Chondrocyte (in vitro differentiated cells): ENCODE data around the gene KCNE3. TPM values are rescaled to one million over a fixed set of nuclear protein-coding genes. Genes with fewer than 3 reads are reported as not detected.

Experiments used
- DNase-seq: peaks from one replicate; pipeline ENCODE4 v3.0.0; 2021; ENCODE audit warnings: mixed read lengths, low spot score
- H3K27ac Mint-ChIP-seq: one replicate; pipeline ENCODE4 v1.8.0; 2021; ENCODE audit warnings: mild to moderate bottlenecking, moderate library complexity, mixed read lengths; ENCODE audit not compliant: unreplicated experiment
- H3K27me3 Mint-ChIP-seq: 2 replicates; pipeline ENCODE4 v1.8.0; 2021; ENCODE audit warnings: low read depth, mixed read lengths
- H3K36me3 Mint-ChIP-seq: 2 replicates; pipeline ENCODE4 v1.8.0; 2021; ENCODE audit warnings: low read depth, mixed read lengths
- H3K4me1 Mint-ChIP-seq: 2 replicates; pipeline ENCODE4 v1.8.0; 2021; ENCODE audit warnings: low read depth, mild to moderate bottlenecking, mixed read lengths
- H3K4me3 Mint-ChIP-seq: one replicate; pipeline ENCODE4 v1.8.0; 2021; ENCODE audit warnings: mild to moderate bottlenecking, moderate library complexity, mixed read lengths; ENCODE audit not compliant: unreplicated experiment
- H3K9me3 Mint-ChIP-seq: 2 replicates; pipeline ENCODE4 v1.8.0; 2021; ENCODE audit warnings: low read depth, mixed read lengths
- total RNA-seq: library from RNA; stranded (reverse); gene quantifications from 3 replicates; pipeline ENCODE4 v1.2.1, GENCODE V29; 2021
- TF ChIP-seq, protein P1 (sequence below): fragments of 200-600 bp; sonication (generic); IDR thresholded peaks from 2 replicates; pipeline ENCODE4 v1.5.0; 2021; ENCODE audit warnings: antibody characterized with exemption, mild to moderate bottlenecking, moderate library complexity

KCNE3 gene
- total RNA-seq, 1 donor from 2014 or later: 0.72 TPM

DNA sequence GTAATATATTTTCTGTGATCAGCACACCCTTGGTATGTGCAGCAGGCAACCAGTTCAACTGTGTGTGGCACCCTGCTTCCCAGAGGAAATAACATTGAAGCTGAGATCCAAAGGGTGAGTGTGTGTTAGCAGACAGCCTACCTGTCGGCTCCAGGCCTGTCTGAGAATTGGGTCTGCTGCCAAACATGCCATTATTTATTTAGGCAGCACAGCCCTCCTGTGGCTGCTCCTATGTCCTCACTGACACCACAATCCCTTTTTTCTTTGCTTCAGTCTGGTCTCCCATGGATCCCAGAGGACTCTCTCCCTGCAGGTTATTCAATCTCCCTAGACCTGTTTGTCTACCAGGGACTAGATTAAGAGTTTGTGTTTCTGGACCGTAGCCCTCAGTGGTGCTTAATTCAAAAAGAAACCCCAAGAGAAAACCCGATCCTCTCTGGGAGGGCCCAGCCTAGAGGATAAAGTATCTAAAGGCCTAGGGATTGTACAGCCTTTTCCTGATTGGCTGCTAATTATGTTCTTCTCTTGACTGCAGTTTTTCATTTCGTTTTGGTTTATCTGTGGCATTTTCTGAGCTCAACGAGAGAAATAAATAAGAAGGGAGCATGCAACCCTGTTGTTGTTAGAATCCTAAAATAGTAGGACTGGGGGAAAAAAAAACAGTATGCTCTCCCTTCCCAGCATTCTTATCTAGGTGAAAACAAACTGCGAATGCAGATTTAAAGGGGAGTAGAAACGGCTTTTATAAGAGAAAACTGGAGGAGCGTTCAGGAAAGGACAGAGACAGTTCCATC is 24.1 kb downstream of the KCNE3 start:
- H3K4me1 Mint-ChIP-seq: peaks cover 28% of the 10 kb centered on the region
- no peak for DNase-seq
- no peaks in the 10 kb centered on the region for H3K9me3 Mint-ChIP-seq
- TF ChIP-seq, protein P1, sequence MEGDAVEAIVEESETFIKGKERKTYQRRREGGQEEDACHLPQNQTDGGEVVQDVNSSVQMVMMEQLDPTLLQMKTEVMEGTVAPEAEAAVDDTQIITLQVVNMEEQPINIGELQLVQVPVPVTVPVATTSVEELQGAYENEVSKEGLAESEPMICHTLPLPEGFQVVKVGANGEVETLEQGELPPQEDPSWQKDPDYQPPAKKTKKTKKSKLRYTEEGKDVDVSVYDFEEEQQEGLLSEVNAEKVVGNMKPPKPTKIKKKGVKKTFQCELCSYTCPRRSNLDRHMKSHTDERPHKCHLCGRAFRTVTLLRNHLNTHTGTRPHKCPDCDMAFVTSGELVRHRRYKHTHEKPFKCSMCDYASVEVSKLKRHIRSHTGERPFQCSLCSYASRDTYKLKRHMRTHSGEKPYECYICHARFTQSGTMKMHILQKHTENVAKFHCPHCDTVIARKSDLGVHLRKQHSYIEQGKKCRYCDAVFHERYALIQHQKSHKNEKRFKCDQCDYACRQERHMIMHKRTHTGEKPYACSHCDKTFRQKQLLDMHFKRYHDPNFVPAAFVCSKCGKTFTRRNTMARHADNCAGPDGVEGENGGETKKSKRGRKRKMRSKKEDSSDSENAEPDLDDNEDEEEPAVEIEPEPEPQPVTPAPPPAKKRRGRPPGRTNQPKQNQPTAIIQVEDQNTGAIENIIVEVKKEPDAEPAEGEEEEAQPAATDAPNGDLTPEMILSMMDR: peak; percentile 71
- no peak overlapping the region for H3K4me3 Mint-ChIP-seq
- no peak overlapping the region for H3K27ac Mint-ChIP-seq
- no peaks in the 10 kb centered on the region for H3K27me3 Mint-ChIP-seq
- no peaks in the 10 kb centered on the region for H3K36me3 Mint-ChIP-seq

DNA sequence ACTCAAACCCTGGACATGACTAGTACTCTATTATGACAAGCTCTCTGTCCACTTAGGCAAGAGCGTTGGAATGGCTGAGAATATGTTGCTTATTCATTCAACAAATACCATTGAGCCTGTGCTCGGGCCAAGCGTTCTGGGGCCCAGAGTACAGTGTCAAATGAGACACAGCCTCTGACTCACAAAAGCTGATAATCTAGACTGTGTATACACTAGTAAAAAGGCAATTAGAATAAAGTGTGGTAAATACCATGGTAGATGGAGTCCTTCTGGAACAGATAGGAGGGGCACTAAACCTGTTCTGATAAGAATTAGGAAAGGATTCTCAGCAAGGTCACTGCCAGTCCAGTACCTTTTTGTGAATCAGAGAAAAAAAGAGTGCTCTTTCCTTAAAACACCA is 24.7 kb downstream of the KCNE3 start:
- H3K36me3 Mint-ChIP-seq: no peaks in the 10 kb centered on the region
- H3K27me3 Mint-ChIP-seq: no peaks in the 10 kb centered on the region
- TF ChIP-seq, protein P1: no peak
- no peak for DNase-seq
- H3K9me3 Mint-ChIP-seq: no peaks in the 10 kb centered on the region
- peak overlapping the region; percentile 51 for H3K27ac Mint-ChIP-seq
- peaks cover 28% of the 10 kb centered on the region for H3K4me1 Mint-ChIP-seq
- no peak overlapping the region for H3K4me3 Mint-ChIP-seq

DNA sequence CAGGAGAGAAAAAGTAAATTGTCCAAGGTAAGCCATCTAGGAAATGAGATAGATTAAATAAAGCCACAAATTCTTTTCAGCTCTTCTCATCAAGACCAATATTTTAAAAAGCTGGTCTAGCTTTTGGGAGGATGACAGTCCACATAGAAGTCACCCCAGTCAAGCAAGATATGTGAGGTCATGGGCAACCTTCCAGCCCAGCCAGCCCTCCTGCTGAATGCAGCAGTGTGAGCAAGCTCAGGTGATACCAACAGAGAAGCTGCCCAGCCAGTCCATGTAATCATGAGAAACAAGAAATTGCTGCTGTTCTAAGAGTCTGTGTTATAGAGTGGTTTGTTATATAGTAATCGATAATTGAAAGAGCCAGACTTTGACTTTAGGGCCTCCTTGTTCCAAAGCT is 28.7 kb downstream of the KCNE3 start:
- no peak overlapping the region for H3K27ac Mint-ChIP-seq
- no peak for DNase-seq
- H3K4me3 Mint-ChIP-seq: no peak overlapping the region
- H3K9me3 Mint-ChIP-seq: no peaks in the 10 kb centered on the region
- no peaks in the 10 kb centered on the region for H3K27me3 Mint-ChIP-seq
- TF ChIP-seq, protein P1: no peak
- peaks cover 22% of the 10 kb centered on the region for H3K4me1 Mint-ChIP-seq
- no peaks in the 10 kb centered on the region for H3K36me3 Mint-ChIP-seq

DNA sequence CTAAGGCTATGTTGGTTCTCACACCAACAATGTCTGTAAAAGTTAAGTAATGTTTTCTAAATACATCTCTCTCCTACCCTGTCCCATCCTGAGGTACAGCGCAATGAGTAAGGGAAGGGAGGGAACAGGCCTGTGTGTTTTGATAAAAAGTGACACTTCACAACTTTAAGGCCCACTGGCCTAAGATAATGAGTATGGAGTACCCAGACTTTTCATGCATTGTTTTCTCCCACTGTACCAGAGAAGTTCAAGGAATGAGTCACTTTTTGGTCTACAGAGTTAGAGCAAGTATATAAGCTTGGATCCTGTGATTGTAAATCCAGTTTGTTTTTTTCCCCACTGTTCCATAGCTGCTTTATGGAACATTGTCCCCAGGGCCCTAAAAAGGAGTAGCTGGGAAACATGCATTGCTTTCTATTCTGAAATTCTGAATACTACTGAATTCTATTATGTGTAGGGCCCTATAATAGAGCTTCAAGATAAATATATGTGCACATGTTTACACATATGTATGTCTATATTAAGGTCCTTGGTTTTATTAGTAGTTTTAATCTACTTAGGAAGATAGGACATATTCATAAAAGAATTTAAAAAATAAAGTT is 29.8 kb downstream of the KCNE3 start:
- Mint-ChIP-seq H3K4me3 (no peak overlapping the region), H3K36me3 (no peaks in the 10 kb centered on the region), H3K27me3 (no peaks in the 10 kb centered on the region), H3K27ac (peak overlapping the region; percentile 32), H3K4me1 (peaks cover 11% of the 10 kb centered on the region), H3K9me3 (no peaks in the 10 kb centered on the region)
- TF ChIP-seq, protein P1: no peak
- DNase-seq: no peak

DNA sequence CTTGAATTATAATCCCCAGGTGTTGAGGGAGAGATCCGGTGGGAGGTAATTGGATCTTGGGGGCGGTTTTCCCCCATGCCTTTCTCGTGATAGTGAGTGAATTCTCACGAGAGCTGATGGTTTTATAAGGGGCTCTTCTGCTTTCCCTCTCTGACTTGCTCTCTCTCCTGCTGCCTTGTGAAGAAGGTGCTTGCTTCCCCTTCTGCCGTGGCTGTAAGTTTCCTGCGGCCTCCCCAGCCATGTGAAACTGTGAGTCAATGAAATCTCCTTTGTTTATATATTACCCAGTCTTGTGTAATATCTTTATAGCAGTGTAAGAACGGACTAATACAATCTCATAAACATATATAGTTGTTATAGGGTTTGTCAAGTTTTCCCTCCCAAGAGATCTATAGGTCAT is 32.8 kb downstream of the KCNE3 start:
- no peaks in the 10 kb centered on the region for H3K36me3 Mint-ChIP-seq
- H3K4me1 Mint-ChIP-seq: peaks cover 9% of the 10 kb centered on the region
- TF ChIP-seq, protein P1: no peak
- no peak overlapping the region for H3K27ac Mint-ChIP-seq
- no peak for DNase-seq
- H3K4me3 Mint-ChIP-seq: no peak overlapping the region
- no peaks in the 10 kb centered on the region for H3K27me3 Mint-ChIP-seq
- H3K9me3 Mint-ChIP-seq: no peaks in the 10 kb centered on the region
